Activated effector memory CD4-positive, alpha-beta T cell treated with Interleukin-2 at 50 U/mL for 16 hours (primary cell): Measurements from ENCODE around the gene PTK7.

Experiments used
- DNase-seq: peaks from one replicate; pipeline ENCODE4 v3.0.0-alpha.2; 2020

The PTK7 gene

GRCh38 chr6:43147691-43148477 lies 71.8 kb downstream of the PTK7 start:
- no peak for DNase-seq

GRCh38 chr6:43149265-43149664 lies 73.2 kb downstream of the PTK7 start:
- no peak for DNase-seq

GRCh38 chr6:43150051-43150751 lies 74.1 kb downstream of the PTK7 start:
- no peak for DNase-seq

DNA sequence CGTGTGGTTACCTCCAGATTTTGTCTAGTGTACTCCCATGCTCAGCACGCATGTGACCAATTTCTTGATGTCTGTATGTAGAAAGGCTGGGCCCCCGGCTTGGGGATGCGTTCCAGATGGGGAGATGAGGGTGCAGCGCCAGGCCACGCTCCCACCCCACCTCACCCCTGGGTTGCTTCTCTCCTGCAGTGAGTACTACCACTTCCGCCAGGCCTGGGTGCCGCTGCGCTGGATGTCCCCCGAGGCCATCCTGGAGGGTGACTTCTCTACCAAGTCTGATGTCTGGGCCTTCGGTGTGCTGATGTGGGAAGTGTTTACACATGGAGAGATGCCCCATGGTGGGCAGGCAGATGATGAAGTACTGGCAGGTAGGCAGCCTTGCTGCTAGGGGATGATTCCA lies 83.5 kb downstream of the PTK7 start:
- no peak for DNase-seq

- no peak for DNase-seq
Observed at GRCh38 chr6:43163899-43164298, 87.8 kb downstream of the PTK7 start.

DNA sequence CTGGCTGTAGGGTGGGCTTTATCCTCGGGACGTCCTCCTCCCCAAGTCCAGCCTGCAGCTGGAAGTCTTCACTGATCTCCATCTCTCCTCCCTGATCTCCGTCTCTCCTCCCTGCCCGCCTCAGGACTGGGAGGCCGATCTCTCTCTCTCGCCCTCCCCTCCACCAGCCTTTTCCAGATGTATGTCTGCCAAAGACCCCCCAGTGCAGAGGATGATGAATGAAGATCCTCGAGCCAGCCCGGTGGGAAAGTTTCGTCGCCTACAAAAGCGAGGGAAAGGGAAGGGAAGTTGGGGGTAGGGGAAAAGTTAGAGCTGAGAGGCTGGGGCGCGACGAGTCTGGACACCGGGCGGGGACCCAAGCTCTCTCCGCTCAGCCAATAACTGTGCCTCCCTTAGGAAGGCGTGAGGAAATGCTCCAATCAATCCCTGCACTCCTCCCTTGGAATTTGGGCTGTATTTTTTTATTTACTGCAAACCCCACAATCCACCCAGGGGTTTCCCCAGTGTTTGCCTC lies 94.4 kb downstream of the PTK7 start:
- no peak for DNase-seq

DNA sequence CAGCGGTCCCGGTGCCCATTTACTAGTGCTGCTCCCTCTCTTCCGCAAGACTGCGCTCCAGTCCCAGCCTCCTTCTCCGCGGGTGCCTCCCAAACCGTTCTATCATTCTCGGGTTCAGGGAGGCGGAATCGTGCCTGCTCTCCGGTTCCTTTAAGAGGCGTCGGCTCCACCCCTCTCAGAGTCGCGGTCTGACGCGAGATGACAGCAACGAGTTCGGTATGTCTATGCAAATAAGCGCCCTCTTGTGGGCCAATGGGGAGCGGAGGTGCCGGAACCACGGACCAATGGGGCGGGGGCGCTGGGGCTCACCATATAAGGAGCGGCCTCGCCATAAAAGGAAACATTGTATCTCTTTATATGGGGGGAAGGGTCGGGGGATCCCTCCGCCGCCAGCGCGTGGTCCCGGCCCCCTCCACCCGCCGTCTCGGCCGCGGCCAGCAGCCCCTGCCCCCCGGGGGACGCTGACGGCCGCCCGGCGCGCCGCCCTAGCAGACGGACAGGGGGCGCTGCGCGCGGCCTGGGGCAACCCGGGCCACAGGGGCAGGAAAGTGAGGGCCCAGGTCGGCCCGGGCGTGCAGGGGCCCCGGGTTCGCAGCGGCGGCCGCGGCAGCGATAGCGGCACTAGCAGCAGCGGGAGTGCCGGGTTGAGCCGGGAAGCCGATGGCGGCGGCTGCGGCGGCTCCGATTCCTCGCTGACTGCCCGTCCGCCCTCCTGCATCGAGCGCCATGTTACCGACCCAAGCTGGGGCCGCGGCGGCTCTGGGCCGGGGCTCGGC lies 95.0 kb downstream of the PTK7 start, which contains the start of gene SRF:
TSS of gene SRF (plus strand) at position 339 of the 776 bp plus-strand sequence. CDS start at position 727, 388 bp downstream.
- peak; percentile 98 for DNase-seq

- peak; percentile 36 for DNase-seq
Observed at GRCh38 chr6:43171707-43172103, 95.6 kb downstream of the PTK7 start.

GRCh38 chr6:43172104-43173007 lies 96.2 kb downstream of the PTK7 start:
- DNase-seq: peak; percentile 41

DNA sequence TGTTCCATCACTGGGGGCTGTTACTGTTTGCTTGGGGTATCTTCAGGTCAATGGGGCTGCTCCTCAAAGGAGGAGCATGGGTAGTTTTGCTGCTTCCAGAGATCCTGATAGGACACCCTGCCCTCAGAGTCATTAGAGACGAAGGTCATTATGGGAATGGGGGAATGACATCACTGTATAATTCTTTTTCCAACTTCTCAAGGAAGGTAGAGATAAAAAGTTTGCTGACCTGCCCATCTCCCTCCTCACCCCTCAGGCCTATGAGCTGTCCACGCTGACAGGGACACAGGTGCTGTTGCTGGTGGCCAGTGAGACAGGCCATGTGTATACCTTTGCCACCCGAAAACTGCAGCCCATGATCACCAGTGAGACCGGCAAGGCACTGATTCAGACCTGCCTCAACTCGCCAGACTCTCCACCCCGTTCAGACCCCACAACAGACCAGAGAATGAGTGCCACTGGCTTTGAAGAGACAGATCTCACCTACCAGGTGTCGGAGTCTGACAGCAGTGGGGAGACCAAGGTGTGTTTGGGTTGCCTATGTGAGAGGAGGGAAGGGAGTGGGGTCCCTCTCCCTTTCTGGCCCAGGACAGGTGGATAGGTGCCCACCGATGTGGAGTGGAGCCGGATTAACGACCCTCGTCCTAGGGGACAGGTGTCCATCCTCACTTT lies 97.6 kb downstream of the PTK7 start:
- DNase-seq: no peak

GRCh38 chr6:43174263-43175112 lies 98.4 kb downstream of the PTK7 start:
- DNase-seq: peak; percentile 90

- DNase-seq: no peak
Observed at GRCh38 chr6:43175676-43176422, 99.7 kb downstream of the PTK7 start.

DNA sequence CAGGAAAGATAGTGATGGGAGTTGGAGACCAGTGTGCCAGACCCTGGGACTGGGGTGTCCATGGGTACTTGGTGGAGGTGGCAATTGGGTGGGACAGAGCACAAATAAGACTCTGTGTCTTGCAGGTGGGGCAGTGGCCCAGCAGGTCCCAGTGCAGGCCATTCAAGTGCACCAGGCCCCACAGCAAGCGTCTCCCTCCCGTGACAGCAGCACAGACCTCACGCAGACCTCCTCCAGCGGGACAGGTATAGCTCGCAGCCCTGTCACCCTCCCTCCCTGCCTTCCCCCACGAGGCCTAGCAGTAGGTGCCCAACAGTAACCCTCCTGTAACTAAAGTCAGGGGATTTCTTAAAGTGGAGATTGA lies 100.3 kb downstream of the PTK7 start:
- no peak for DNase-seq

GRCh38 chr6:43178150-43178549 lies 102.0 kb downstream of the PTK7 start:
- no peak for DNase-seq

DNA sequence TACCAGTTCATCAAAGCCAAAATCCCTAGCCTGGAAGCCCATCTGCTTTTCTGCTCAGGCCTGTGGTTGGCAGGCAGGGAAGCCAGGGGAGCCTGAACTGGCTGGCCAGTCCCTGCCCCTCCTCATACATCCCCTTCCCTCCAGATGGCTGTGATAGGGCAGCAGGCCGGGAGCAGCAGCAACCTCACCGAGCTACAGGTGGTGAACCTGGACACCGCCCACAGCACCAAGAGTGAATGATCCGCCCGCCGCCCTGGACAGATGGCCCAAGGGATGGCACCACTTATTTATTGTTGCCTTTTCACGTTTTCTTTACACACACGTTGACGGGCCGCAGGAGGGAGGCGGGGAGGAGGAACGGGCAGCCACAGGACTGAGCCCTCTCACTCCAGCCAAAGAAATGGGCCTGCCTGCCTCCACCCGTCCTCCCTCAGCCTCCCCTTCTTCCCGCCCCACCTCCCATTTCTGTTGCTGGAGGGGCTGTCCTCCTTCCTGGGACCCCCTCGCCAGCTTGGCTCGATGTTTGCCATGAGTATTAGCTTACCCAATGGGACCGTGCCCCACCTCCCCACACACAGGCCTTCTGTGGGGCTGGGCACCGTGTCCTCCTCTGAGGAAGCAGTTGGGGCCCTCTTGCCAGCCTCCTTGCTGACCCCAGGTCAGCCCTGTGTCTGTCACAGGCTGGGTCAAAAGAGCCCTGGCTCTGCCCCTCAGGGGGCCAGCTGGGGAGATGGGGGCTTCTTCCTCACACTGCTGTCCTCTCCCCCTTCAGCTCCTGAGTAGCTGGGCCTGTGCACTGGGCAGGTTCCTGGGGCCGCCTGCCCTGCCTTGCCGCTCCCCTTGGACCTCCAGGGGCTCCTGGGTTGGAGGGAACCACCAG lies 103.1 kb downstream of the PTK7 start:
- DNase-seq: no peak

DNA sequence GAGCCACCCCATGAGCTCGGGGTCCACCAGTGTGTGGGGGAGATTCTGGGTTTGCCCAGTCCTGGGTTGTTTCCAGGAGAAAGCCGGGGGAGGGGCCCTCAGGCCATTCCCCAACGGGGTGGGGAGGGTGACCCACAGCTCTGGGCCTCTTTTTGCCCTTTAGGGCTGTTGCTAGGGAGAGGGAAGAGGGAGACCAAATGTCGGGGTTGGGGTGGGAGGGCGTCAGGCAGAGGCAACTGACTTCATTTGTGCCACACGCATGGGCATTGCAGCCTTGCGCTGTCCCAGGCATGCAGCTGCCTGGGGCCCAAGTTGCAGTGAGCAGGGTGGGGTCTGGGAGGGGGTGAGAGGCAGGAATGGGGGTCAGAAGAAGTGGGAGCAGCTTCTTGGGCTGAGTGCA lies 103.9 kb downstream of the PTK7 start:
- DNase-seq: no peak

DNA sequence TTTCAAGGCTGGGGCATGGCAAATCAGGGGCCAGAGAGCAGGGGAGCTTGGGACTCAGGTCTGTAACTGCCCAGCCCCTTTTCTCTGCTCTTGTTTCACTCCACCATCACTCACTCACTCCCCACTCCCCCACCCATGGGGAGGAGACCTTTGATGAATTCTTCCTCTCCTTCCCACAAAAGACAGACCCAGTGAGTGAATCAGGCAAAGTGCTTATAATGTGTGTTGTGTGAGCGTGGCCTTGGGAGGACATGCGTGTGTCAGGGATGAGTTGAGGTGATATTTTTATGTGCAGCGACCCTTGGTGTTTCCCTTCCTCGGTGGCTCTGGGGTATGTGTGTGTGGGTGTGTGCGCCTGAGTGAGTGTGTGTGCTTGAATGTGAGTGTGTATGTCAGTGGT lies 104.9 kb downstream of the PTK7 start:
- no peak for DNase-seq

GRCh38 chr6:43181621-43181941 lies 105.5 kb downstream of the PTK7 start:
- DNase-seq: no peak
